OCI-LY7 (cell line): ENCODE measurements around the gene DNM3. TPM values are rescaled to one million over a fixed set of nuclear protein-coding genes. Genes with fewer than 3 reads are reported as not detected.

Source experiments
- BruUV-seq: library from RNA; stranded (reverse); fragments of 400-500 nt; replicated peaks from 2 replicates; lab custom pipeline; 2021; lab: Mats Ljungman, UMichigan
- CTCF ChIA-PET: fragments of 300-600 bp; sonication (Branson Sonifier 250); formaldehyde crosslinking; loops from one replicate; lab custom pipeline; 2022; ENCODE audit warnings: antibody characterized with exemption; ENCODE audit not compliant: unreplicated experiment; lab: Charles Lee
- POLR2A ChIA-PET: fragments of 300-600 bp; sonication (Branson Sonifier 250); formaldehyde crosslinking; loops from one replicate; lab custom pipeline; 2022; ENCODE audit warnings: antibody characterized with exemption; lab: Charles Lee
- DNase-seq: peaks from one replicate; pipeline ENCODE4 v3.0.0-alpha.2; 2015; ENCODE audit warnings: low spot score
- H2AFZ ChIP-seq: fragments of 200-600 bp; sonication (generic), shearing (Covaris generic); 2 replicates; pipeline ENCODE4 v1.6.1; 2014; ENCODE audit warnings: mild to moderate bottlenecking, antibody characterized with exemption, low read length, moderate library complexity
- H3K27ac ChIP-seq: fragments of 200-600 bp; sonication (generic); 2 replicates; pipeline ENCODE4 v1.5.1; 2014; ENCODE audit warnings: mixed run types, low read depth, mild to moderate bottlenecking, moderate library complexity, low read length, inconsistent platforms; ENCODE audit not compliant: poor library complexity, severe bottlenecking
- H3K36me3 ChIP-seq: fragments of 200-600 bp; sonication (generic); 2 replicates; pipeline ENCODE4 v1.6.1; 2014; ENCODE audit warnings: mild to moderate bottlenecking, antibody characterized with exemption, low read length, moderate library complexity, mixed read lengths; ENCODE audit not compliant: insufficient read depth
- H3K4me1 ChIP-seq: fragments of 200-600 bp; sonication (generic); 2 replicates; pipeline ENCODE4 v1.5.1; 2014; ENCODE audit warnings: mild to moderate bottlenecking, low read length; ENCODE audit not compliant: insufficient read depth, poor library complexity, severe bottlenecking
- H3K4me2 ChIP-seq: fragments of 200-600 bp; sonication (generic); 2 replicates; pipeline ENCODE4 v1.6.1; 2014; ENCODE audit warnings: mild to moderate bottlenecking, low read length
- H3K4me3 ChIP-seq: fragments of 200-600 bp; sonication (generic); 2 replicates; pipeline ENCODE4 v1.5.1; 2014; ENCODE audit warnings: mild to moderate bottlenecking, low read depth, low read length; ENCODE audit not compliant: poor library complexity, severe bottlenecking
- H3K79me2 ChIP-seq: fragments of 200-600 bp; sonication (generic); 2 replicates; pipeline ENCODE4 v1.6.1; 2016; ENCODE audit warnings: low read depth, mild to moderate bottlenecking, low read length, moderate library complexity, mixed read lengths; ENCODE audit not compliant: insufficient read depth
- H3K9me2 ChIP-seq: fragments of 200-600 bp; sonication (generic); 2 replicates; pipeline ENCODE4 v1.6.1; 2016; ENCODE audit warnings: mild to moderate bottlenecking, low read length, mixed read lengths; ENCODE audit not compliant: insufficient read depth
- H3K9me3 ChIP-seq: fragments of 200-600 bp; sonication (generic); 2 replicates; pipeline ENCODE4 v1.6.1; 2014; ENCODE audit warnings: mild to moderate bottlenecking, mixed run types, low read length, mixed read lengths
- H4K20me1 ChIP-seq: fragments of 200-600 bp; sonication (generic); 2 replicates; pipeline ENCODE4 v1.6.1; 2014; ENCODE audit warnings: mild to moderate bottlenecking, antibody characterized with exemption, low read length, moderate library complexity, mixed read lengths; ENCODE audit not compliant: insufficient read depth
- CTCF ChIP-seq: fragments of 200-600 bp; sonication (generic); conservative IDR thresholded peaks from 2 replicates; pipeline ENCODE4 v1.5.1; 2014; ENCODE audit warnings: mild to moderate bottlenecking, antibody characterized with exemption, low read length, moderate library complexity, mixed read lengths
- EZH2phosphoT487 ChIP-seq: fragments of 200-600 bp; sonication (generic); IDR thresholded peaks from 2 replicates; pipeline ENCODE4 v1.6.1; 2018; ENCODE audit warnings: low read depth, borderline replicate concordance, mild to moderate bottlenecking, mixed run types, antibody characterized with exemption, low read length, moderate library complexity, mixed read lengths
- intact Hi-C: fragments of 100-400 bp; cut with micrococcal nuclease; formaldehyde crosslinking; loops from one replicate; pipeline ENCODE4 v1.10.0; 2022; ENCODE audit not compliant: unreplicated experiment
- total RNA-seq, 2 experiments: library from RNA; depleted of rRNA in 1 of 2; stranded (reverse); fragments of >200 nt in 1 of 2; shearing (Covaris generic) in 1 of 2; gene quantifications; 2 replicates each; pipeline ENCODE4 v1.2.3, GENCODE V29; 2014 to 2022

The DNM3 gene
- total RNA-seq, 2 experiments from 2014 or later = 0.47 to 0.61 TPM

- Histone ChIP-seq H3K4me3 (no peak overlapping the region), H4K20me1 (no peaks in the 10 kb centered on the region), H3K4me1 (no peaks in the 10 kb centered on the region), H3K36me3 (no peaks in the 10 kb centered on the region), H3K79me2 (no peaks in the 10 kb centered on the region), H3K9me2 (no peaks in the 10 kb centered on the region), H3K4me2 (no peak overlapping the region), H2AFZ (no peak overlapping the region), H3K27ac (no peak overlapping the region), H3K9me3 (no peaks in the 10 kb centered on the region)
- no peak for DNase-seq
- intact Hi-C loops = no loop called here
- CTCF ChIA-PET = no interaction called here
- no TSS peak for BruUV-seq
- POLR2A ChIA-PET = no interaction called here
- no peak for TF ChIP-seq CTCF
- TF ChIP-seq EZH2phosphoT487 = no peak
These were observed 27.8 kb downstream of the DNM3 start for GRCh38 chr1:171869097-171869496.

GRCh38 chr1:171871848-171872247 lies 30.6 kb downstream of the DNM3 start:
- no peaks in the 10 kb centered on the region for H3K79me2 ChIP-seq
- H3K4me3 ChIP-seq = no peak overlapping the region
- POLR2A ChIA-PET = interaction anchor here (0.6 kb wide), 1 partner anchor 404 kb away, joined by 4 read pairs; no protein-coding TSS in a partner anchor
- DNase-seq = no peak
- H3K27ac ChIP-seq = no peak overlapping the region
- CTCF ChIA-PET = no interaction called here
- H3K9me2 ChIP-seq = no peaks in the 10 kb centered on the region
- H3K4me2 ChIP-seq = no peak overlapping the region
- no peak overlapping the region for H2AFZ ChIP-seq
- H3K4me1 ChIP-seq = no peaks in the 10 kb centered on the region
- H3K9me3 ChIP-seq = no peaks in the 10 kb centered on the region
- TF ChIP-seq CTCF = no peak
- TF ChIP-seq EZH2phosphoT487 = no peak
- intact Hi-C loops = no loop called here
- BruUV-seq = no TSS peak
- H4K20me1 ChIP-seq = no peaks in the 10 kb centered on the region
- no peaks in the 10 kb centered on the region for H3K36me3 ChIP-seq

GRCh38 chr1:171872430-171872829 lies 31.1 kb downstream of the DNM3 start:
- no TSS peak for BruUV-seq
- intact Hi-C loops = no loop called here

More at GRCh38 chr1:171872430-171872829, 31.1 kb downstream of the DNM3 start:
- no peaks in the 10 kb centered on the region for H3K4me1 ChIP-seq
- no peaks in the 10 kb centered on the region for H3K79me2 ChIP-seq
- DNase-seq = no peak
- H3K4me2 ChIP-seq = no peak overlapping the region
- no peaks in the 10 kb centered on the region for H3K36me3 ChIP-seq
- H3K9me3 ChIP-seq = no peaks in the 10 kb centered on the region
- H3K9me2 ChIP-seq = no peaks in the 10 kb centered on the region
- CTCF ChIA-PET = no interaction called here
- no peak overlapping the region for H2AFZ ChIP-seq
- POLR2A ChIA-PET = interaction anchor here (0.6 to 1.5 kb wide), 2 partner anchors 33 to 404 kb away, joined by 4 read pairs; no protein-coding TSS in a partner anchor
- H4K20me1 ChIP-seq = no peaks in the 10 kb centered on the region
- TF ChIP-seq CTCF (no peak), EZH2phosphoT487 (no peak)
- no peak overlapping the region for H3K4me3 ChIP-seq
- H3K27ac ChIP-seq = no peak overlapping the region
